AG10803 (cell line): ENCODE measurements around the gene PKLR.
A peak's percentile ranks its signal among the peaks of the same experiment; 100 is the strongest.

Experiments used
- DNase-seq: peaks from one replicate; pipeline ENCODE4 v3.0.0; 2010; ENCODE audit warnings: low read depth
- H3K4me3 ChIP-seq: 2 replicates; pipeline ENCODE4 v1.5.1; 2011; ENCODE audit warnings: mild to moderate bottlenecking, low read length, control low read depth
- CTCF ChIP-seq: conservative IDR thresholded peaks from 2 replicates; pipeline ENCODE4 v1.5.1; 2011; ENCODE audit warnings: mild to moderate bottlenecking, low read length, control low read depth, inconsistent platforms

The PKLR gene

DNA sequence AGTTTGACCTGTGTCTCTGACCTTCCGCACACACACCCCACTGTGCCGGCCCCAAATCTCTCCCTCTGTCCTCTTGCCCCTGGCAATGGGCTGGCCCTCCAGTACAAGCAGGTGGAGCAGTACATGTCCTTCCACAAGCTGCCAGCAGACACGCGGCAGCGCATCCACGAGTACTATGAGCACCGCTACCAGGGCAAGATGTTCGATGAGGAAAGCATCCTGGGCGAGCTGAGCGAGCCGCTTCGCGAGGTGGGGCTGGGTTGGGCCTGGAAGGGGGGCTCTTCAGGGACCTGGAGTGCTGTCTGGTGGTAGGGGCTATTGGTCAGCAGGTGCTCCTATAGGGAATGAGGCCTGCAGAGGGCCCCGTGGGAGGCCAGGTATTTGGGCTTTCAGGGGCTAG is 16.2 kb downstream of the PKLR start:
- no peak for TF ChIP-seq CTCF
- H3K4me3 ChIP-seq: no peak overlapping the region
- DNase-seq: no peak

GRCh38 chr1:155284476-155284875 is 16.8 kb downstream of the PKLR start:
- no peak for TF ChIP-seq CTCF
- no peak for DNase-seq
- H3K4me3 ChIP-seq: no peak overlapping the region

GRCh38 chr1:155282488-155283091 is 18.6 kb downstream of the PKLR start:
- no peak for TF ChIP-seq CTCF
- DNase-seq: no peak
- no peak overlapping the region for H3K4me3 ChIP-seq

DNA sequence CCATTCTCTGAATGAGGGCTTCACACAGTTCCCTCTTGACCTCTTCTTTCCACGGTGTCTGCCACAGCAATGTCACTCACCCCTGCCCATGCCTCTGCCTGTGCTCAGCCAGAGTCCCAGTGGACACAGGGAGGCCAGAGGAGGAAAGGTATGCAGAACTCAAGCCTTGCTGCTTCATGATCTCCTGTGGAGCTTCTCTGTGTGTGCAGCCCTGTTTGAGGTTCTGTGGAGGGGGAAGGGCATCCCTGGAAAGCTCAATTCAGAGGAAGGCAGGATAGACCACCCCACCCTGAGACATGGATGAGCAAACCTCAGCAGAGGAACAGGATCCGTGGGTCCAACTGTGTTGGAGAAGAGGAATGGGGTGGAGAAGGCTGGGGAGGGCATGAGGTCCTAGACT is 22.0 kb downstream of the PKLR start:
- no peak for DNase-seq
- H3K4me3 ChIP-seq: no peak overlapping the region
- TF ChIP-seq CTCF: no peak

DNA sequence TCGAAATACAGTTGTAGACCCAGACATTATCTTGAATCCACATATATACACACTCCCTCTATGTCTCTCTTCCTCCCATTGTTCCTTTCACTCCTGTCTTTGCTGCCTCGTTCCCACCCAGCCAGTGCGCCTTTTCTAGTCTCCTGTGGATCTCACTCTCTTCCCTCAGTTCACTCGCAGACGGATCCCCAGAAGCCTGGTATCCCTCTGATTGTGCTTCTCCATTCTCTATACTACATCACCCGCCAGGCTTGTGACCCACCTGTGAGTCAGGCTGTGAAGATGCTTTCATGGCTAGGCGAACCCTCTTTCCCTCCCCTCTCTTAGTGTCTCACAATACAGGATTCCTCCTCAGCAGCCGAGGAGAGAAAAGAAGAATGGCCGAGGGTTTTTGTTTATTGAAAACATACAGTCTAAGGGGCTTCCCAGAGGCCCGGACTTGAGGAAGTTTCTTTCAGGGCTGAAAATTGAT is 22.5 kb downstream of the PKLR start:
- no peak for DNase-seq
- H3K4me3 ChIP-seq: no peak overlapping the region
- no peak for TF ChIP-seq CTCF

DNA sequence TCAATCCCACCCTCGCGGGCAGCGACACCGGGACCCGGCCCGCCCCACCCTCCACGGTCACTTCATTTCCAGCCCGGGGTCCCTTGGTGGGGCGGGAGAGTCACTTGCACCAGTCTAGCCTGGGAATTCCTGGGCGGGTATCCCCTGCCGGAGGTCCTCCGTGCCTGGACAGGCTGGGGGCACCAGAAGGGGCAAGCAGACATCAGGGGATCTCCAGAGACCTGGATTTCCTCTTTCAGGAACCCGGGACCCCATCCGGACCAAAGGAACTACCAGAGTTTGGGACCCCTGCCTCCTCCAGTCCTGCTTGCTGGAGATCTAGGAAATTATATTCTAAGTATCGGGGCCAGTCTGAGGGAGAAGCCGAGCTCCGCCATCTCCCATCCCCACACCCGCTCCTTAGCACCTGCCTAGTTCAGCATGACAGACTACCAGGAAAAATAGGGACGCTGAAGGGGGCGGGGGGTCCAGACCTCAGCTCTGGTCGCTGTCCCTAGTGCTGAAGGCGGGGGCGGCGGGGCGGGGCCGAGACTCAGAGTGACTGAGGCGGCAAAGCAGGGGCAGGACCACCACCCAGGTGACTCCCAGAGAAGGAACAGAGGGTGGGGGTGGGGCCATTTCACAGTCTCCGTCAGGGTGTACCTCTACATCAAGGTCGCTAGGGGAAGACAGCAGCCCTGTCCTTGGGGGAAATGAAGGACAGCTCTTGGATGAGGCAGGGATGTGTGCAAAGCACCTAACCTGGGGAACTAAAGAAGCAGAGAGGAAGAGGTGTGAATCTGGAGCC is 23.1 kb downstream of the PKLR start:
- DNase-seq: no peak
- peak overlapping the region; percentile 76 for H3K4me3 ChIP-seq
- TF ChIP-seq CTCF: peak; percentile 41
